ENCODE results near the gene UGT3A1. TPM values are rescaled to one million over a fixed set of nuclear protein-coding genes. Genes with fewer than 3 reads are reported as not detected.
A peak's percentile ranks its signal among the peaks of the same experiment; 100 is the strongest.

Gene UGT3A1
- total and polyA plus RNA-seq, 3 donors from 2014 or later: 4.3 to 12.4 (median 7.5) TPM

DNA sequence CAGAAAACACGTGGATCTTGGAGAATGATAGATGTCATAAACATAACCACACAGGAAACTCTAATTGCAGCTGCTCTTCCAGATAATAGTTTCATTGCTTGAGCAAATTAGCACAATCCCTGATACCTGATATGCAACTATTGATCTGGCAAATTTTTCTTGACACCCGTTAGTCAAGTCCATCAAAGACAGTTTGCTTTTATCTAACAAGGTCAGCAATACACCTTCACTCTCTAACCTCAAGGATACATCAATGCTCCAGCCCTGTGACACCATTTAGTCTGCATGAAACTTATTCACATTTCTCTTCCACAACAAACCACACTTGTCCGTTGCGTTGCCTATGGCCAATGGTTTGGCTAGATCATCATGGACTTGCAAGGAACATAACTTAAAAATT lies 16.6 kb downstream of the UGT3A1 start:
- Histone ChIP-seq H3K9me3 (no peaks in the 10 kb centered on the region), H3K27ac (no peak overlapping the region), H3K27me3 (no peaks in the 10 kb centered on the region), H3K36me3 (ENCODE audit: low read depth, missing control alignments) (no peaks in the 10 kb centered on the region), H3K4me1 (no peaks in the 10 kb centered on the region), H3K4me3 (no peak overlapping the region)
- DNase-seq: no peak
- TF ChIP-seq CTCF (IDR thresholded peaks at IDR 0.05): no peak
- no peak for TF ChIP-seq POLR2A (IDR thresholded peaks at IDR 0.05)
- WGBS, 2 donors: 78 to 86% methylated on average over 4 of the region's 4 CpGs
- intact Hi-C loops (cut with DNase I; ENCODE audit: low total_unique reads): no loop called here

DNA sequence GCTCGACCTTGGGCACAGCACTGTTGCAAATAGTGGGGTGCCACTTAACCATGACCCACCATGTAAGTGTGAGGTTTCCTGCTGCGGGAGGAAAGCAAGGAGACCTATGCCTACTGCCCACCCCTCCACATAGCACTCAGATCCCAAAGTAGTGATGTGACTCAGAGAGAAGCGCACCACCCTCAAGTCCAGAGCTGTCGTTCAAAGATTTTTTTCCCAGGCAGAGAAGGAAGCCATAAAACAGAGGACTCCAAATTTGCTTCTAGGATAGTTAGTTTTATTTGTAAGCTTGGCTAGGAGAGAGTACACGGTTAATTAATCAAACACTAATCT lies 19.3 kb downstream of the UGT3A1 start:
- H3K4me1 ChIP-seq: no peaks in the 10 kb centered on the region
- H3K27me3 ChIP-seq: no peaks in the 10 kb centered on the region
- H3K36me3 ChIP-seq (ENCODE audit: low read depth, missing control alignments): no peaks in the 10 kb centered on the region
- no peak for DNase-seq
- no peak overlapping the region for H3K4me3 ChIP-seq
- H3K9me3 ChIP-seq: no peaks in the 10 kb centered on the region
- intact Hi-C loops (cut with DNase I; ENCODE audit: low total_unique reads): no loop called here
- TF ChIP-seq POLR2A (IDR thresholded peaks at IDR 0.05): no peak
- no peak for TF ChIP-seq CTCF (IDR thresholded peaks at IDR 0.05)
- WGBS, 2 donors: 69 to 71% methylated on average over 5 of the region's 5 CpGs
- no peak overlapping the region for H3K27ac ChIP-seq

DNA sequence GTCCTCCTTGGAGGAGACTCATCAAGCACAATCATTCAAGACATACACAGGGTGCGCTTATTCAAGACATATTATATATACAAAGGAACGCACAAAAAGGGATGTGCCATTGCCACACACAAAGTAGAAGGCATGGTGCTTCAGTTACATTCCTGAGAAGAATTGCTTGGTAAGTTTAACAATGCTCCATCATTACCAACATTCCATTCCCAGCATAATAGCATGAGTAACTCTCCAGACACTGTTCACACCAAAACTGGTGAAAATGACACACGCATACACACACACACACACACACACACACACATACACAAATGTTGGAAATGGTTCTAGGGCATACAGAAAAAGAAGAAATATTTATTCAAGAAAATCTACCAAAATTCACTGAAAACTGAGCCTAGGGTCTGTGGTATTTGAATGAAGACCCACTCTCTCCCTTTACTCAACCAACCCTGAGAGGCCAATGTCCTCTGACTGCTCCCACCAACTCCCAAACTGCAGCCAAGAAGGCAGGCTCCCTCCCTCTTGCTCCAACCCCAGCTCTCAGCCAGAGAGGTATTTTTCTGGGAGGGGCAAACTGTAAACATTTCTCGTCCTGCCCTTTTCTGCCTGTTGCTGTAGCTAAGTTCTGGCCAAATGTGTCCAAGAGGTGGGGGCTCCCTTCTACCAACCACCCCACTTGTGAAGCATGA lies 19.9 kb downstream of the UGT3A1 start:
- no peak overlapping the region for H3K4me3 ChIP-seq
- H3K36me3 ChIP-seq (ENCODE audit: low read depth, missing control alignments): no peaks in the 10 kb centered on the region
- TF ChIP-seq POLR2A (IDR thresholded peaks at IDR 0.05) (no peak), CTCF (IDR thresholded peaks at IDR 0.05) (no peak)
- no peak for DNase-seq
- intact Hi-C loops (cut with DNase I; ENCODE audit: low total_unique reads): no loop called here
- H3K27ac ChIP-seq: no peak overlapping the region
- H3K27me3 ChIP-seq: no peaks in the 10 kb centered on the region
- no peaks in the 10 kb centered on the region for H3K9me3 ChIP-seq
- WGBS, 2 donors: 84 to 90% methylated on average over 4 of the region's 4 CpGs
- H3K4me1 ChIP-seq: no peaks in the 10 kb centered on the region

DNA sequence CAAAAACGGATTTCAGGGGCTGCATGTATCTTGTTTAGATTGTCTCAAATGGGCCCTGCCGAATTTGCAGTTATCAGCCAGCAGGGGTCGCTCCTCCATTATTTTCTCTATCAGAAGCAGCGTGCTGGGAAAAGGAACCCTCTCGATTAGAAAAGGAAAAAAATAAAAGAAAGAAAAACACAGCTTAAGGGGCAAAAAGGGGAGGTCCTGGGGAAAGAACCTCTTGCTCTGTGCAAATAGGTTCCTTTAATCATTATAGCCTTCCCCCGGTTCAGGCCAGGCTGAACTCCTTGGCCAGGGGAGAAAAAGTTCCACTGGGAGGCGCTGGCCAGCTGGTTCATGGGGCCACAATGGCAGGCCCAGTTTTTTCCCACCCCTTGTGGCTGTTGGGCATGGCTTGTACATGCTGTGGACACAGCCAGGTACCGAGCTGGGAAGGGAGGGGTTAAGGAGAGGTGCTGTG lies 27.8 kb downstream of the UGT3A1 start:
- intact Hi-C loops (cut with DNase I; ENCODE audit: low total_unique reads): no loop called here
- DNase-seq: peak; percentile 47
- TF ChIP-seq POLR2A (IDR thresholded peaks at IDR 0.05): no peak
- TF ChIP-seq CTCF (IDR thresholded peaks at IDR 0.05): peak in 2 of 3 experiments; percentile 53 to 54
- no peak overlapping the region for H3K4me3 ChIP-seq
- no peaks in the 10 kb centered on the region for H3K4me1 ChIP-seq
- no peaks in the 10 kb centered on the region for H3K27me3 ChIP-seq
- H3K36me3 ChIP-seq (ENCODE audit: low read depth, missing control alignments): no peaks in the 10 kb centered on the region
- WGBS, 2 donors: 30 to 44% methylated on average over 8 of the region's 8 CpGs
- no peak overlapping the region for H3K27ac ChIP-seq
- H3K9me3 ChIP-seq: no peaks in the 10 kb centered on the region

DNA sequence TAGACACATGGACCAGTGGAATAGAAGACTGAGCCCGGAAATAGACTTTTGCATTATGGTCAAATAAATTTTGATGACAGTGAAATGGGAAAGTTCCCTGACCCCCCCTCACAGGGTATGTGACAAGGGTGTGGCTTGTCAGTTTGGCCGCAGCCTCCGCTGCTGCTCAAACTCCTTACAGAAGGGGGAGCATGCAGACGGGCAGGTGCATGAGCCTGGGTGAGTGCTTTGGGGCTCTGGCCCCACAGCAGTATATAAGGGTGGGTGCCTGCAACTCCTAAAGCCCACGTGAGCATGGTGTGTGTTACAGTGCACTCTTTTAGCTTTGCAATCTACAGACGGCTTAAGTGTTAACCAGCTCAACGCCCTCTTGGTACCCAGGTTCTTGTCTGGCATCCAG lies 30.9 kb downstream of the UGT3A1 start:
- no peak for DNase-seq
- no peaks in the 10 kb centered on the region for H3K27me3 ChIP-seq
- H3K27ac ChIP-seq: no peak overlapping the region
- no peaks in the 10 kb centered on the region for H3K36me3 ChIP-seq (ENCODE audit: low read depth, missing control alignments)
- no peaks in the 10 kb centered on the region for H3K4me1 ChIP-seq
- no peak for TF ChIP-seq POLR2A (IDR thresholded peaks at IDR 0.05)
- no peak for TF ChIP-seq CTCF (IDR thresholded peaks at IDR 0.05)
- H3K9me3 ChIP-seq: no peaks in the 10 kb centered on the region
- 70 to 86% methylated on average over 6 to 7 of the region's 7 CpGs for WGBS, 2 donors
- intact Hi-C loops (cut with DNase I; ENCODE audit: low total_unique reads): no loop called here
- no peak overlapping the region for H3K4me3 ChIP-seq
